NCI-H2171 treated with DMSO at 0.1 percent for 48 hours (cell line): ENCODE data around the gene DMAP1.

Experiments used
- DNase-seq: peaks from one replicate; lab custom pipeline; 2025; lab: John Stamatoyannopoulos, UW

Gene DMAP1

DNA sequence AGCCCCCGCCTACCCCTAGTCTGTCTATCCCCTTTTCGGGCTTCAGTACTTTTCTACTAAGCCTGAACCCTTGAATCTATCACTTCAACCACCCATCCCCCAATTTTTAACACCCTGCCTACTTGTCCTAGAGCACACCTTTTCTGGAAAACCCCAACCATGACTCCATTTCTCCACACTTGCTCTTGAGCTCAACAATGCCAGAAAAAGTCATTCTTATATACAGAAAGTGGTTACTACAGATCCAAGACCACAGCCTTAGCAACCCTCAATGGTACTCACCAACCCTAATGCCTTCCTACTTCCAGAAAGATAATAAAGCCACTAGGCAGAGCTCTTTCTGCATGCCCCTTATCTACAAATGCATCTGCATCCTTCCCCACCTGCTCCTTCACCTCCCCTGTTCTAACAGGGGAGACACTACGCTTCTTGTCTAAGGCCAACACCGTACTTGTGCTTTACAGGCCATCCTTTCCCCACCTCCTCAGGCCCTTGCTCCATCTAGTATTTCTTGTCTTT is 41.2 kb downstream of the DMAP1 start:
- no peak for DNase-seq

DNA sequence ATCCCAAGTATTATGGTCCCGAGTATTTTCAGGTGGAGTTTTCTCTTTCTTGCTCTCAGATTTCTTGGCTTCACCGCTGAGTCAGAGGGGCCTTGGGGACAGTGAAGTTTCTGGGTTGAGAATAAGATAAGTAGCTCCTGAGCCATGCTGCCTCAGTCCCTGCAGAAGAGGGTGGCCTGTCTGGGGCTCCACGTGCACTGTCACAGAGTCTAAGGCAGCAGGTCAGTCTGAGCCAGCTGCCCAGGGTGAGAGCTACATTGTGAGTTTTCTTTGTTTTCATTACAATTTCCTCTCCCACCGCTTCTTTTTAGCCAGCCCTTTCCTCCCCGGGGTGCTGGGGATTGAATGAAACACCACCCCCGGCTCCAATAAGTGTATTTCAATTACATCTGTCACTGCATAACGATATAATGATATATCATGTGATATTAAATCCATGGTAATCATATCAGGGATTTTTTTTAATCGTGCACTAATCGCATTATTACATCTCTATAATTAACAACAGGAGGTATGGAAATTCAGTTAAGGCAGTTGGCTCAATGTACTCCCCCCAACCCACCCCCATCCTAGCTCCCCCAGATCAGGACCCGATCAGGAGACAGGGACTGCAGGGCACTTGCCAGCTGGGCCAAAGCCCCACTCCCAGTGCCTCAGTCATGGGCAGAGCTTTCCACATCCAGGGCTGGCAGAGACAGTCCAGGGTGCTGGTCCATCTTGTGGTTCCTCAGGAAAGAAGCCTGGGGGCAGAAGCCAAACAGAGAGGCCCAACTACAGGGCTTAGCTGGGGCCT is 43.7 kb downstream of the DMAP1 start:
- no peak for DNase-seq

DNA sequence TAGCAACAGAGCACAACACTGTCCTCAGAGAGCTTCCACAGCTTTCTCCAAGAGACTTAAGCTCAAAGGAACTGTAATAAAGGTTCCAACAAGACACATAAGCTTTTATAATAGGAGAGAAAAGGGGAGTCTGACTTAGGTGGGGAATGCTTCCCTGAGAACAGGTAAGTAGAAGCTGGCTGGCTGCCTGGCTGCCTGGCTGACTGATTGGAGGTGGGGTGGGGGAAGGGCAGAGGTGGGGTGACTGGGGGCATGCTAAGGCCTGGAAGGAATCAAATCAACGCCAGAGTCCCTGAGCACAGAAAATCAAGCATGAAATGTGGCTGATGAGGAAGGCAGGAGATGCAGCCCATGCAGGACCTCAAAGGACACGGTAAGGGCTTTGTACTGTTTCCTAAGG is 45.8 kb downstream of the DMAP1 start:
- DNase-seq: no peak

DNA sequence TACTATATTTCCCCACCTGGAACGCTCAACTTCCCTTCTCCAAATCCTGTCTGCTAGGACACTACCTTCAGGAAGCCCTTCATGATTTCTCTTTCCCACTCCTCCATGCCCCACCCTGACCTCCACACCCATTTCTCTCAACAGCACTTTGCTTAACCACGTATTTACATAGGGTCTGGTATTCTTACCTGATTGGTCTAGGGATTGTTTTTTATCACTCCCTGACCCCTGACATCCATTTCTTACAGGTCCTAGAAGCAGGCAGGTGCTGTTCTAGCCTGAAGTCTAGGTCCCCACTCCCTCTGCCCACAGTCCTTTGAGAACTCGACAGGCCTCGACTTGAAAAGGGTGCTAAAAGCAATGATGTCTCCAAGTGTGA is 47.5 kb downstream of the DMAP1 start:
- no peak for DNase-seq

DNA sequence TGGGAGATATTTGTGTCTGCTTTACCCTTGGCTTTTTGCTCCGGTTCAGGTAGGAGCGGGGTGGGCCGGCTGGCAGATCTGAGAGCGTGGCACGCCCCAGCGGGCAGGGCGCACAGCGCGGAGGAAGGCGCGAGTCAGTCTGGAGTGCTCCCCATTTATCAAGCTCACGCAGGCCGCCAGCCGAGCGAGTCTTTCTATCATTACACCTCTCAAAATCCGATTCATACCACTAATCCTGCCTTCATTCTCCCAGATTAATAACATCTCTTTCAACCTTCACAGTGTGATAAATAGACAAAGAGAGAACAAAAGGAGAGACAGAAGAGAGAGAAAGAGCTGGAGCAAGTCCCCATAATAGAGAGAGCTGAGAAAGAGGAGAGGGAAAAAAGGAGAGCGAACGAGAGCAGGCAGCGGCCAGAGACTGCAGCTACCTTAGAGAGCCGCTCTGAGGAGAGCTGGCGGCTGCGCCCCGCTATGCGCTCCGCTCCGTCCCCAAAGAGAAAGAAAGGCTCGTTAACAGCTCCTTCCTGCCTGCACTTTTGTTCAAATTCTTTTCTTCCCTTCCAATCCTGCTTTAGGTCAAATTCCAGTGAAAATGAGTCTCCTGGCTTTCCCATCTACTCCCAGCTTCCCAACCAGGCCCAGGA is 48.0 kb downstream of the DMAP1 start:
- no peak for DNase-seq

DNA sequence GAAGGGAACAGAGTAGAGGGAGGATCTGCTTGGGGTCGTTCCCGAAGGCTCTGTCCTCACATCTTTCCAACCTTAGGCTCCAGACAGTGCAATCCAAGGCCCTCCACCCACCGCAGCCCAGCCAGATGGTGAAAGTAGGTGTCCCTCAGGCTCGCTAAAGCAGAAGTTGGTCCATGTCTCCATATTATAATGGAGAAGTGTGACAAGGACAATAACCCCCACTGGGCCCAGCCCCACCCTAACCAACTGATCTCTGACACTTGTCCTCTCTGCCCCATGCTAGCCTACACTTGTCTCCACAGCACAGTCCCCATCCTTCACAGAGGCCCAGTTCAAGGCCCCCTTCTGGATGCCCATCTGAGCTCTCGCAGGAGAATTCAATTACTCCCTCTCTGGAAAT is 48.7 kb downstream of the DMAP1 start:
- no peak for DNase-seq

DNA sequence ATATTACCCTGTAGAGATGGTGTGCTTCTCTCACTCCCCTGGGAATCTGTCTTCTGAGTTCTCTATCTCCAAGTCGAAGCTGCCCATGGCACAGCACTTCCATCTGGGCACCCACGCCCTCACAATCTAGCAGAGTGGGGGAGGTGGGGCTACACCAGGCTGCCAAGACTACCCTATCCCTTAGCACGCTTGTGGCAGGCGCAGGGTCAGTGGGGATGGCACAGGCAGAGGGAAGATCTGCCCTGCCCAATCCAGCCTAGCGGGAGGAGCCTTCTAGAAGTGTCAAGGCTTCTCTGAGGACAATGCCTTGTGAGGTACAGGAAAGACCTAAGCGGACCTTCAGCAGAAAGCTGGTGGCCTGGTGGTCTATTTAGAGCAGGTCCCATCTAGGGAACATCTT is 49.1 kb downstream of the DMAP1 start:
- DNase-seq: no peak

DNA sequence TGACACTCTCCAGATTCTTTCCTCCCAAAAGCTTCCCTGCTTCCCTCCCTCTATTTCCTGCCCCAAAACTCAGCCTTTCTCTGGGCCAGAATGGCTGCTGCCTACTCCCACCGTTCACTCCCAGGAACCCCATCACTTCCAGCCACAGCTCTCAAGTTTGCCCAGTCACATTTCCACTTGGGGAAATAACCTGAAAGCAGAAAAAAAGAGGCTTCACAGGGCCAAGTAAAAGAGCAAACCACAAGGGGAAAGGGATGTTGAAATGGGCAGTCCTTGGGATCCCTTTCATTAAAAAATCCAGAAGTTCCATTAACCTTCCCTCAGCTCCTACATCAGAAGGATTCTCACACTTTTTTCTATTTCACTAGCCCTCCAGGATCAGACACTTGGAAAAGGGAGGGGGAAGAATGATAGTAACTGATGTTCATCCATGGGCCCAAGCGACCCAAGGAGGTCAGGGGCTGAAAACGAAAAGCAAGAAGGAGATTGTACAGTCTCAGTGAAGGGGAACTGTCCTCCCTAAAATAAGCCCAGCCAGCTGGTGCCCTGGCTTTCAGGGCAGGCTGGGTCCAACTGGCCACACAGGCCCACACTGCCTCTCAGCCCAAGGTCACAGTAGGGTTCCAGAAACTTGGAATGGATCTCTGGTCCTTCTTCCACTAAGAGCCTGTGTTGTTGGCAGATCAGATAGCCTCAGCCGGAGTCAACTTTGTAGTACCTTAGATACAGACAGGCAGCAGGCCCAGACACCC is 49.7 kb downstream of the DMAP1 start:
- no peak for DNase-seq

DNA sequence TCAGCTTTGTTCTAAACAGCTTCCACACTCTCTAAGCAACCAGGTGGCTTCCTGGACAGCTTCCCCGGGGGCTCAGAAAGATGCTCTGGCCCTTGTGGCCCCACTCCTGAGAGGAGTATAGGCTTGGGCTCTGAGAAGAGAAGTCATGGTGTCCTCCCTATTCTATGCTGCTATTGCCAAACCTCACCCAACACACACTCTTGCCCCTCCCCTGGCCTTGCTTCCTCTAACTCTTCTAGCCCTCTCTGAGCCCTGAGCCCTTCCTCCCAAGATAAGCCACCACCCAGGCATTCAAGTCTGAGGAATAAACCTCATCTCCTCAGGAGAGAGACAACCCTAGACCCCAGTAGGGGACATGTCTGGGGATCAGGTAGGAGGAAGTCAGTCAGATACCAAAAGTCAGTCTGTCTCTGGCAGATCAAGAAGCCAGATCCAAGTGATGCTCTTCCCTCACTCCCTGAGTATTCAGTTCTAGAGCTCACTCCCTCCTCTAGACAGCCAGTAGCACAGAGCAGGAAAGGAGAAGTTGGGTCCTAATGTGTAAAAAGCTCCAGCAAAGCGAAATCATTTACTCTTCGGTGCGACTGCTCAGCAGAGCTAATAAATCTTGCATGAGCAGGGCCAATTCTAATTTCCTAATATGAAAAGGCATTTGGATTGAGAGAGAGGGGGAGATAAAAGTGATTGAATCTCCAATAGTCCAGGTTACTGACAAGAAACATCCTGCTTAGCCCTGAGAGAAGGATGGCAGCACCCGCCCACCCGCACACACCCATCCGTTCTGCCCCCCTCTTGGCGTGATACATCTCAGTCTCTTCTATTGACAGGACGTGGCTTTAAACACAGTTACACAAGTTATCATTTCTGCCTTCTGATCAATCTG is 50.5 kb downstream of the DMAP1 start:
- DNase-seq: no peak

DNA sequence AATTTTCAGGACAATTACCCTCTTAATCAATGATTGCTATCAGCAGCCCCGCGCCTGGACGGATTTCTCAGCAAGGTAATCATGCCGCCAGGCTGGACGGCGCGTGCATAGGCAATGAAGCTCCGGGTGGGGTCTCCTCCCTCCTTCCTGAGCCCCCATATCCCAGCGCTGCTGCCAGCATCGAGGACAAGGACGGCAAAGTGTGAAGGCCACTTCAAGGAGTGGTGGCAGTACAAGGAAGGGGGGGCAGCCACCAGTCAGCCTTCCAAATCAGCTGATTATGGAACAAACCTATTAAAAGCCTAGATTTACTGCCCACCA is 51.1 kb downstream of the DMAP1 start:
- no peak for DNase-seq

DNA sequence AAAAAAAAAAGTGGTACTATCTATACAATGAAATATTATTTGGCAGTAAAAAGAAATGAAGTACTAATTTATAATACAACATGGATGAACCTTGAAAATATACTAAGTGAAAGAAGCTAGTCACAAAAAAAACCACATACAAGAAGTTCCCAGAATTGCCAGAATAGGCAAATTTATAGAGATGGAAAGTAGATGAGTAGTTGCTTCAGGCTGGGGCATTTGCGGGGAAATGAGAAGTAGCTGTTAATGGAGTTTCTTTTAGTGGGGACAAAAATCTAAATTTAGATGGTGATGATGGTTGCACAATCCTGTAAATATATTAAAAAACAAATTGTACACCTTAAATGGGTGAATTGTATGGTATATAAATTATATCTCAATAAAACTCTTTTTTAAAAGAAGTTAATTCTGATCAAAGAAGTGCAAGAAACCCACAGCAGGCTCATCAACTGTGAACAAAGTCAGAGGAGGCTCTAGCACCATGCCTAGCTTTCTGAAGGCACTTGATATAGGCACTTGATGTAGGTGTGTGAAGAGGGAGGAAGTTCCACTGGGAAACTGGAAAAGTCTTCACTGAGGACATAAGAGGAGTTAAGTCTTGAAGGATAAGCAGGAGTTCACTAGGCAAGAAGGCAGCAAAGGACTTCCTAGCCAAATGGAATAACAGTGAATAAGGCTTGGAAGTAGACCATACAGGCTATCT is 52.5 kb downstream of the DMAP1 start:
- no peak for DNase-seq

DNA sequence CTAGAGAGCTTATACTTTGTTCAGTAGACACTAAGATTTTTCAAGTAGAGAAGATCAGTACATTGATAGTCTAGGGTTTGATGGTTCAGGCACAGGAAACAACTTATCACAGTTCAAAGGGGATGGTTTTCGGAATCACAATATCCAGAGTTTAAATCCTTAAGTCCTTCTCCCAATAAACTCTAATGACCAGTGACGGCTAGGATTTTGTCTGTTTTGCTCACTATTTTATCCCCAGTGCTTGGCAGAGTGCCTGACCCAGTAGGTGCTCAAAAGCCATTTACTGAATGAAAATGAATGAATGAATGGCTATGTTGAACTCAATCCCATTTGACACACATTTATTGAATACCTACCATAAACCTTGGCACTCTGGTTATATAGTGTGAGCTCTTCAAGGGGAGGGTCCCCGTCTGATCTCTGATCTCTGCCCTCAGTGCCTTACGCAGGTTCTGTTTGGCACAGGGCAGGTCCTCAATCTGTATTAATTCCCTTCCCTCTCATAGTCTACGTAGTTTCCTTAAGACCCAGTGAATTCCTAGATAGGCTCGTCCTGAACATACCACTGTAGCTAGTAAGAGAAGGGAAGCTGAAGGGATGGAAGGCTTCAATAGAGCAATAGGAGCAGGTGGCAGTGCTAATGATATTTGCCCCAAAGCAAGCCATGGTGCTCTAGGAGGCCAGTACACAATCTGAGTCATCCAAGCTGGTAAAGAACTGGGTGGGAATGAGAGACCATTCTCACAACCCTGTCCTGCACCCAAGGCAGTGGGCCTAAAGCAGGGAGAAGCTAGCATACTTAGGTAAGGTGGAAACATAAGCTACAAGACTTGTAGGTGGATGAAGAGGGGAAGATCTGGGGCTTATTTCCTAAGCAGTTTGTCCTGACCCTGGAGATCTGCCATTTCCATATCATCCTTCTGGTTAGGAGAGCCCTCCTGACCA is 53.4 kb downstream of the DMAP1 start:
- no peak for DNase-seq

DNA sequence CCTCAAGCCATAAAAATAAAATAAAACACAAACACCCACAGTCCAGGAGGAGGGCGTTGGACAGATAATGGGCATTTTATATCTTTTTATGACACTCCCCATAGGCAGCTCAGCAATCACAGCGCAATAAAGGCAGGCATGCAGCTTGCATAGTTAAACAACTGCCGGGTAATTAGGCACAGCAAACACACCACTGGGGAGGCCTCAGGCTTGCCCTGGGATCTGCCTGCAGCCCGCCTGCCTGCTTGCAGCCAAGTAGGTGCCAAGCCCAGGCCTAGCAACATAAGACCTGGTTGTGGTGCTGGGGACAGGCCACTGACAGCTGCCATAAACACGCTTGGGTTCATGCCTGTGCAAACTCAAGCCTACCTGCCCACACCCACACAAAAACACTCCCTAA is 54.2 kb downstream of the DMAP1 start:
- peak; percentile 36 for DNase-seq

DNA sequence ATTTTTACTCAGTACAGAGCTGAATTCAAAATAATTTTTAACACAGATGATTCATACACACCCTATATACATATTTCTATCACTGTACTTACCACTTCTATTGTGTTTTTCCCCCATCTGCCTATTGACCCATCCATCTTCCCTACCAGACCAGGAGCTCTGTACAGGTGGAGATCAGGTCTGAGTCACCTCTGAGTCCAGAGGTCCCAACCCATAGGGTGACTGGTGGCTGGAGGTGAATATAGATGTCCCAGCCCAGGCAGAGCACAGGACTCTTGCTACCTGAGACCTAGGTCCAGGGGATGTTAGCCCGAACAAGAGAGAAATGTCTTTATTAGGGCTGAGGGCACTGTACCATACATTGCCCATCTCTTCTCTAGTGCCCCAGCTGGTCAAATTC is 54.8 kb downstream of the DMAP1 start:
- DNase-seq: no peak
